ENCODE results near the gene TRIM61. TPM values are rescaled to one million over a fixed set of nuclear protein-coding genes. Genes with fewer than 3 reads are reported as not detected.

TRIM61 gene
- total RNA-seq, 2 experiments from 2014 or later, result 1.1 to 1.2 TPM

GRCh38 chr4:164926301-164926700, 51.2 kb downstream of the TRIM61 start:
- Mint-ChIP-seq H3K27ac (no peak overlapping the region), H3K36me3 (ENCODE audit: low read depth) (no peaks in the 10 kb centered on the region), H3K4me3 (no peak overlapping the region), H3K27me3 (peaks cover 2% of the 10 kb centered on the region), H3K9me3 (no peaks in the 10 kb centered on the region), H3K4me1 (ENCODE audit: low read depth) (no peaks in the 10 kb centered on the region)
- intact Hi-C loops (cut with micrococcal nuclease), result no loop called here
- TF ChIP-seq, protein P1, sequence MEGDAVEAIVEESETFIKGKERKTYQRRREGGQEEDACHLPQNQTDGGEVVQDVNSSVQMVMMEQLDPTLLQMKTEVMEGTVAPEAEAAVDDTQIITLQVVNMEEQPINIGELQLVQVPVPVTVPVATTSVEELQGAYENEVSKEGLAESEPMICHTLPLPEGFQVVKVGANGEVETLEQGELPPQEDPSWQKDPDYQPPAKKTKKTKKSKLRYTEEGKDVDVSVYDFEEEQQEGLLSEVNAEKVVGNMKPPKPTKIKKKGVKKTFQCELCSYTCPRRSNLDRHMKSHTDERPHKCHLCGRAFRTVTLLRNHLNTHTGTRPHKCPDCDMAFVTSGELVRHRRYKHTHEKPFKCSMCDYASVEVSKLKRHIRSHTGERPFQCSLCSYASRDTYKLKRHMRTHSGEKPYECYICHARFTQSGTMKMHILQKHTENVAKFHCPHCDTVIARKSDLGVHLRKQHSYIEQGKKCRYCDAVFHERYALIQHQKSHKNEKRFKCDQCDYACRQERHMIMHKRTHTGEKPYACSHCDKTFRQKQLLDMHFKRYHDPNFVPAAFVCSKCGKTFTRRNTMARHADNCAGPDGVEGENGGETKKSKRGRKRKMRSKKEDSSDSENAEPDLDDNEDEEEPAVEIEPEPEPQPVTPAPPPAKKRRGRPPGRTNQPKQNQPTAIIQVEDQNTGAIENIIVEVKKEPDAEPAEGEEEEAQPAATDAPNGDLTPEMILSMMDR (IDR thresholded peaks at IDR 0.05), result no peak
- DNase-seq (no peak), ATAC-seq (no peak)
- ChIA-PET POLR2A (no interaction called here), CTCF (no interaction called here)

- peaks cover 2% of the 10 kb centered on the region for H3K27me3 Mint-ChIP-seq
- no peak overlapping the region for H3K4me3 Mint-ChIP-seq
- POLR2A ChIA-PET, result no interaction called here
- no peak for DNase-seq
- H3K27ac Mint-ChIP-seq, result no peak overlapping the region
- intact Hi-C loops (cut with micrococcal nuclease), result no loop called here
- TF ChIP-seq, protein P1 (IDR thresholded peaks at IDR 0.05), result no peak
- no peaks in the 10 kb centered on the region for H3K36me3 Mint-ChIP-seq (ENCODE audit: low read depth)
- CTCF ChIA-PET, result no interaction called here
- ATAC-seq, result no peak
- no peaks in the 10 kb centered on the region for H3K9me3 Mint-ChIP-seq
- H3K4me1 Mint-ChIP-seq (ENCODE audit: low read depth), result no peaks in the 10 kb centered on the region
These were observed 52.7 kb downstream of the TRIM61 start for GRCh38 chr4:164924670-164925238.

DNA sequence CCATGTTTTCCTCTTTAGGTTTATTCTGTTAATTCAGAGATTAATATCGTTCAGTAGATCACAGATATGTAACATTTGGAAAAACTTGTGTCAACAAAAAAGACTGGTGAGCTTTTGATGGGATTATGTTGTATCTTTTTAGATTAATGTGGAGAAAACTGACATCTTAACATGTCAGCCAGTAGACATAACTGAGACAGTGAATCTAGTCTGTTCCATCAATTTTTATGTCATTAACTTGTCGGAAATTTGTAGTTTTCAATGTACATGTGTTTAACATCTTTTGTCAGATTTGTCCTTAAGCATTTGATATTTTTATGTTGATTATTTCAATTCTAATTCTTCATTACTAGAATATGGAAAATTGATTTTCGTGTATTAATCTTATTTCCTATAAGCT, 58.5 kb downstream of the TRIM61 start:
- intact Hi-C loops (cut with micrococcal nuclease), result no loop called here
- Mint-ChIP-seq H3K36me3 (ENCODE audit: low read depth) (no peaks in the 10 kb centered on the region), H3K4me1 (ENCODE audit: low read depth) (no peaks in the 10 kb centered on the region), H3K4me3 (no peak overlapping the region), H3K27ac (no peak overlapping the region), H3K9me3 (no peaks in the 10 kb centered on the region), H3K27me3 (peaks cover 2% of the 10 kb centered on the region)
- TF ChIP-seq, protein P1 (IDR thresholded peaks at IDR 0.05), result no peak
- no peak for DNase-seq
- no peak for ATAC-seq
- CTCF ChIA-PET, result no interaction called here
- POLR2A ChIA-PET, result no interaction called here

Other genes with a start within 250 kb of the TRIM61 start
- gene SMIM31, start 223.5 kb downstream of the TRIM61 start, total RNA-seq, result not detected
- not detected for gene APELA, start 100.5 kb downstream of the TRIM61 start, total RNA-seq
- gene TRIM60, start 54.3 kb upstream of the TRIM61 start, total RNA-seq, result not detected
- gene TRIM75, start 76.2 kb upstream of the TRIM61 start, total RNA-seq, result not detected
- 10 to 100 TPM in 1 of 2 experiments, 1 to 10 TPM in 1; 7.9 to 10.6 TPM for gene TMEM192, start 135.2 kb upstream of the TRIM61 start, total RNA-seq
- gene KLHL2, start 229.9 kb upstream of the TRIM61 start, total RNA-seq, result 10 to 100 TPM; 24.5 to 29.4 TPM

Measured in activated CD8-positive, alpha-beta T cell treated with anti-CD3 and anti-CD28 coated beads for 36 hours (primary cell).